ENCODE measurements around the gene APCDD1L. TPM values are rescaled to one million over a fixed set of nuclear protein-coding genes. Genes with fewer than 3 reads are reported as not detected.
"Not testable (repeated sequence)": the region's sequence is repeated elsewhere in the genome, so short reads cannot be mapped to it uniquely, and the experiment has no call there.

The APCDD1L gene
- total RNA-seq, 1 experiment from 2014 or later: not detected

DNA sequence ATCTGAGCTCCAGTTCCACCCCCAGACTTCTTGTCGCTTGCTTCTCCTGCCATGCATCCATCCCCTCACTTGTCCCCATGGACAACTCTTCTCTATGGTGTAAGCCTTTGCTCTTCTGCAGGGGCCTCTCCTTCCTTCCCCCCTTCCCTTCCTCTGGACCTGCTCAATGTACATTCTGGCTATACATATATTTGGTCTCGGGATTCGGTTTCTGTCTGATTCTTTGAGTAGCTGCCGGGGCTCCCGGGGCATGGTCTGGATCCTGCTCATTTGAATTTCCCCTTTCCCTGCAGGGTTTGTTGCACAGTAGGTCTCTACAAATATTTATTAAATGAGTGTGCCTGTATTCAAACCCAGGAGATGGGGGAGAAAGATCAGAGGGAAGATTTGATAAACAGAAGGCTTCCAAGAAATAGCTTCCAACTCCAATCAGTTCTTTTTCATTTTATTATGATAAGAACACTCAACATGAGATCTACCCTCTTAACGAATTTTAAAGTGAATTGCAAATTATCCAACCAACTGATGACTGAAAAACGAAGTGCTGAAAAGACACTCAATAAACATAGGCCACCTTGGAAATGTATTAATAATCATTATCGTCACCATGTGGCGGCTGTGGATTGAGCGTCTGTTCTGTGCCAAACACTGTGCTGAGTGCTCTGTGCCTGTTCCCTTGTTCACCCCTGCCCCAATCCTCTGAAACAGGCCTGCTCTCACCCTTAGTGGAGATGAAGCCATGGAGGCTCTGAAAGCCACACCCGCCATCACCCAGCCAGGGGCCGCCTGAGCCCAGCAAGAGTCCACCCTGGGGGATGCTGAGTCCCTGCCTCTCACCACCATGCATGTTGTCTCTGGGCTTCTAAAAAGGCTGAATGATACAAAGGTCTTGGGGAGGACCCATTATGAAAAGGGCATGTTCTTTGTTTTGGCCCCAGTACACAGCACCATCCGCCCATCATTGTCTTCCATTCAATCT is 34.3 kb upstream of the APCDD1L start:
- Histone ChIP-seq H3K36me3 (no peaks in the 10 kb centered on the region), H3K27me3 (peaks cover 17% of the 10 kb centered on the region), H3K27ac (no peak overlapping the region), H3K4me1 (peaks cover 13% of the 10 kb centered on the region; the same call in 1 of the 2 replicates), H3K9me3 (replicated peaks) (no peaks in the 10 kb centered on the region), H3K4me3 (no peak overlapping the region)
- DNase-seq: no peak

DNA sequence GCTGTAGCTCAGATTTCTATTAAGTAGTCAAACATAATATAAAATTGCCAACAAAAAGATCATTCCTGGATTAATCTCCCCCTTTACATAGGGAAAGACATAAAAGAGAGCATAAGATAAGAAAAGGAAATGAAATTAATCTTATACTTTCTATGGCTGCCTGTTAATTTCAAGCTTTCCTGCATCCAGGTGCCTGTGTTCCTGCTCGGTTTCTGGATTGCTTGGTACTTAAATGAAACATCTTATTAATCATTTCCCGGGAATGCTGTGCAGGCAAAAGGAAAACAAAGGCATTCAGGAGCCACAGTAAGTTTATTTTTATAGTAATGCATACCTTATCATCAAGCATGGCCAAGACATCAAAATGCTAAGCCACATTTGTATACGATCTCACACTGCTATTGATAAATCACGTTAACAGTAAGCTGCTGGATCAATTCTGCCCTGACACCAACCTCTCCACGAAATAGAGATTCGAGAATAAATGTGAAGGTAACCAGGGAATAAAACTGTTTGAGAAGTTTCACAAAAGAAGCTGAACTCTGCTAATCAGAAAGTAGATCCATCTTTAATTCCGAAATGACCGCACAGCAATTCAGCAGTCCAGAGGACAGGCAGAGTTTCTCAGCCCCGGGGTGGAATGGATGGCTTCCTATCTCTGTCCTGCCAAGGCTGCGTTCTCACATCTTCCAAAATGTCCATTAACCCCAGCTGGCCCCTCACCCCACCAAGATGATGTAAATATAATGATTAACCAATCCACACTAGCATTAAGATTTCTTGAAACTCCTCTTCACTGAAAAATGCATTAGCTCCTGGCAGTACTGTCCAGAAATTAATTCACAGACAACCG is 32.6 kb upstream of the APCDD1L start:
- H3K4me1 ChIP-seq: peaks cover 2% of the 10 kb centered on the region; the same call in 1 of the 2 replicates
- no peak for DNase-seq

DNA sequence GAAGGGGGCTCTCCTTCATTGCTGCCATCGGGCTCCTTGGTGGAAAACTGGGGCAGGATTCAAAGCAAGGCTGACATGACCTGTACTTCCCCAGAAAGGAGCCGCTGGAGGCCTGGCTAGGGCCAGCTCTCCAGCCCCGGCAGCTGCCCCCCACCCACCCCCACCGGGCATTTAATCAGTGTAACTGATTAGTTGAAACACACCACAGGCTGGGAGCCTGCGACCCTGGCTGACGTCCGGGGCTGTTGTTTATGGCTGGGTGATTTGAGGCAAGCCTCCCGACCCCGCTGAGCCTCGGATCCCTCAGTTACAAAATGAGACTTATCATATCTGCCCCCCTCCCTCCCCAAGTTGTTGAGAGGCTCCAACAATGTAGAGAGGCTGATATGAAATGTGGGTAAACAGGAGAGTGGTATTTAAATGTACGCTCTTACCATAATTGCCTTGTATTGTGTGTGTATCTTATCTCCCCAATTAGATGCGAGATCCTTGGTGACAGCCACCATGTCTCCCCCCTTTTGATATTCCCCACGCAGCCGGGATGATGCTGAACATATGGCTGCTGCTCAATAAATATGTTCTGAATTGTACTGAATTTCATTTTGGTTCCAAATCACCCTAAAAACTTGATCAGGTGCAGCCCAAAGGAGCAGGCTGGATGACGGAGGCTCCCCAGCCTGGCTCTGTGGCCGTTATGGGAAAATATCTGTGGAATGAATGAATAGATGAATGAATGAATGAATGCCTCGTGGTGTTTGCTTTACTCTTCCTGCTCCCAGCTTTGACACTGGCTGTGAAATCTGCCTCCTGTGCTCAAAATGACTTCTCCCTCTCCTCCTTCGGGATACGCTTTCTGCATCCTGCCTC is 31.8 kb upstream of the APCDD1L start:
- H3K4me1 ChIP-seq: peaks cover 2% of the 10 kb centered on the region; the same call in 1 of the 2 replicates
- H3K27me3 ChIP-seq: peaks cover 20% of the 10 kb centered on the region
- DNase-seq: no peak
- H3K36me3 ChIP-seq: no peaks in the 10 kb centered on the region
- no peak overlapping the region for H3K4me3 ChIP-seq
- H3K9me3 ChIP-seq (replicated peaks): no peaks in the 10 kb centered on the region
- H3K27ac ChIP-seq: no peak overlapping the region

More for the DNA sequence above, 32.6 kb upstream of the APCDD1L start:
- Histone ChIP-seq H3K27ac (no peak overlapping the region), H3K9me3 (replicated peaks) (no peaks in the 10 kb centered on the region), H3K27me3 (peaks cover 17% of the 10 kb centered on the region), H3K4me3 (no peak overlapping the region), H3K36me3 (no peaks in the 10 kb centered on the region)

DNA sequence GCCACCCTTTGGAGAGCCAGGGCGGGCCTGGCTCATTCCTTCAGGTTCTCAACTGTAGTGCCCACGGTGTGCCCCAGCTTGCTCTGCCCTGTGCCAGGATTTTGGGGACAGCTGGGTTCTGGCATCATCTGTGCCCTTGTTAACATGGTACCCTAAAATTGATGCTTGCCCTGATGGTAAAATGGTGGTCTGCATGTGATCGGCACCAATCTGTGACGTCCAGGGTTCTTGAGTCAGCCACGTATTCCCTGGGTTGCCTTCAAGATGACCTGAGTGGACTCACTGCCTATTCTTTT is 31.2 kb upstream of the APCDD1L start:
- Histone ChIP-seq H3K9me3 (replicated peaks) (no peaks in the 10 kb centered on the region), H3K4me3 (no peak overlapping the region), H3K36me3 (no peaks in the 10 kb centered on the region), H3K27me3 (peaks cover 20% of the 10 kb centered on the region), H3K27ac (no peak overlapping the region), H3K4me1 (peaks cover 2% of the 10 kb centered on the region; the same call in 1 of the 2 replicates)
- DNase-seq: no peak

DNA sequence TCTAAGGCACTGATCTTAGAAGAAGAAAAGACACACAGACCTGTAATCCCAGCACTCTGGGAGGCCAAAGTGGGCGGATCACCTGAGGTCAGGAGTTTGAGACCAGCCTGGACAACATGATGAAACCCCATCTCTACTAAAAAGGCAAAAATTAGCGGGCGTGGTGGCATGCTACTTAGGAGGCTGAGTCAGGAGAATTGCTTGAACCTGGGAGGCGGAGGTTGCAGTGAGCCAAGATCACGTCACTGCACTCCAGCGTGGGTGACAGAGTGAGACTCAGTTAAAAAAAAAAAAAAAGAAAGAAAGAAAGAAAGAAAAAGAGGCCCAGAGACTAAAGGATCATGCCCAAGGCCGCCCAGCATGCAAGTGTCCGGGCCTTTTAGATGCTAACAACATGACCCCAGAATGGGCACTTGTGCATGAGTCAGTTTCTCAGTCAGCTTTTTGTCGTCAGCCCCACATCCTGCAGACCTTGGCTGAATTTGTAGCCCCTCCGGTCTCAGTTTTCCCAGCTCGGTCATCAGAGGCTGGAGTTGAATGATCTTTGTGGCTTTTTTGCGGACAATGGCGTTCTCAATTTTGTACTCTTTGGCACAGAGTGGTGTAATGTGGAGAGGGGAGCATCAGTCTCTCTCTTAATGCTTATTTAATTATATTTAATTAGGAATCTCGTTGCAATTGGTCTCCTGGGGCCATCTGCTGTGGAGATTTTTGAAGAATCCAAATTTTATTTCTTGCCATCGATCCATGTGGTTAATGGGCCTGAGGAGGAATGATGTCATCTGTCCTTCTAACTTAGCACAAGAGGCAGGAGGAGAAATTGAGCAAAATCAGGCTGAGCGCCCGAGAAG is 30.6 kb upstream of the APCDD1L start:
- Histone ChIP-seq H3K9me3 (replicated peaks) (no peaks in the 10 kb centered on the region), H3K4me3 (no peak overlapping the region), H3K27me3 (peaks cover 20% of the 10 kb centered on the region), H3K27ac (no peak overlapping the region), H3K4me1 (peaks cover 2% of the 10 kb centered on the region; the same call in 1 of the 2 replicates), H3K36me3 (no peaks in the 10 kb centered on the region)
- DNase-seq: no peak

DNA sequence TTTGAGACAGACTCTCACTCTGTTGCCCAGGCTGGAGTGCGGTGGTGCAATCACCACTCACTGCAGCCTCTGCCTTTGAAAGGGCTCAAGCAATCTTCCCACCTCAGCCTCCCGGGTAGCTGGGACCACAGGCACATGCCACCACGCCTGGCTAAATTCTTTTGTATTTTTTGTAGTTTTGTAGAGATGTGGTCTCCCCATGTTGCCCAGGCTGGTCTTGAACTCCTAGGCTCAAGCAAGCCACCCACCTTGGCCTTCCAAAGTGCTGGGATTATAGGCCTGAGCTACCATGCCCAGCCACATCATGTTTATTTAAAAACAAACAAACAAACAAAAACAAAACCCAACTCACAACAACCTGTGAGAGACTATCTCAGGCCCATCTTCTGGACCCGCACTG is 29.7 kb upstream of the APCDD1L start:
- no peak overlapping the region for H3K27ac ChIP-seq
- no peaks in the 10 kb centered on the region for H3K9me3 ChIP-seq (replicated peaks)
- DNase-seq: no peak
- H3K36me3 ChIP-seq: no peaks in the 10 kb centered on the region
- H3K4me1 ChIP-seq: no peaks in the 10 kb centered on the region; the same call in 1 of the 2 replicates
- H3K4me3 ChIP-seq: no peak overlapping the region
- H3K27me3 ChIP-seq: peaks cover 15% of the 10 kb centered on the region

DNA sequence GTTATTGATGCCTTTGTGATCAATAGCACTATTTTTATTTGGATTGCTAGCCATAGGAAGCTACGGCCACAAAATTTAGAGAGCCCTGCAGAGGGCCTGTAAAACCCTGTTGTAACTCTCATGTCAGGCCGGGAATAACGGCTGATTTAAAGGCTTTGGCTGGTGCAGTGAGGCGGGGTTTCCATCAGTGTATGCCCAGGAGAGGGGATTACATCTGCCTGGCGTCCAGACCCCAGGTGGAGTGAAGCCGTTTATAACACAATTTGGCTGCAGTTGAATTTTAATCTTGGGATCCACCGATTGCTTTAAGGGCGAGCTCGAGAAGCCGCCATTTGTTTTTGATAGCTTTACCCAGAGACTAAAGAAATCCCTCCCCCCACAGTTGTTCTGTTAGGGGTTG is 29.1 kb upstream of the APCDD1L start:
- no peak for DNase-seq
- Histone ChIP-seq H3K9me3 (replicated peaks) (no peaks in the 10 kb centered on the region), H3K27ac (no peak overlapping the region), H3K36me3 (no peaks in the 10 kb centered on the region), H3K27me3 (peaks cover 14% of the 10 kb centered on the region), H3K4me1 (no peaks in the 10 kb centered on the region; the same call in 1 of the 2 replicates), H3K4me3 (no peak overlapping the region)

DNA sequence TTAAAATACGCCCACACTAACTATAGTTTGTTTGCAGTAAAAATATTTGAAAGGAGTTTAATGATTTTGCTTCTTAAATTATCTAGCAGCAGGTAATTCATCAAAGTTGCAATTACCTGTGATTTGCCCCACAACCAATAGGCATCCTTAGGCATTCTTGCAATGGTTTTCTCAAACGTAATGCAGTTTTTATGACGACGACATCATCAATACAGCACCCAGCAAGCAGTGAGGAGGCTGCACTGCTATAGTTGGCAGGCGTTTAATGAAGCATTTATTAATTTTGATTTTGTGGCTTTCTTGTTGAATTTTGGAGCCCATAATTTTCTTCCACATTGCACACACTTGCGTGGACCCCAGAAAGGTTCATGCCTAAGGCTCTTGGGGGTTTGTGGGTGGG is 28.1 kb upstream of the APCDD1L start:
- H3K27me3 ChIP-seq: peaks cover 14% of the 10 kb centered on the region

DNA sequence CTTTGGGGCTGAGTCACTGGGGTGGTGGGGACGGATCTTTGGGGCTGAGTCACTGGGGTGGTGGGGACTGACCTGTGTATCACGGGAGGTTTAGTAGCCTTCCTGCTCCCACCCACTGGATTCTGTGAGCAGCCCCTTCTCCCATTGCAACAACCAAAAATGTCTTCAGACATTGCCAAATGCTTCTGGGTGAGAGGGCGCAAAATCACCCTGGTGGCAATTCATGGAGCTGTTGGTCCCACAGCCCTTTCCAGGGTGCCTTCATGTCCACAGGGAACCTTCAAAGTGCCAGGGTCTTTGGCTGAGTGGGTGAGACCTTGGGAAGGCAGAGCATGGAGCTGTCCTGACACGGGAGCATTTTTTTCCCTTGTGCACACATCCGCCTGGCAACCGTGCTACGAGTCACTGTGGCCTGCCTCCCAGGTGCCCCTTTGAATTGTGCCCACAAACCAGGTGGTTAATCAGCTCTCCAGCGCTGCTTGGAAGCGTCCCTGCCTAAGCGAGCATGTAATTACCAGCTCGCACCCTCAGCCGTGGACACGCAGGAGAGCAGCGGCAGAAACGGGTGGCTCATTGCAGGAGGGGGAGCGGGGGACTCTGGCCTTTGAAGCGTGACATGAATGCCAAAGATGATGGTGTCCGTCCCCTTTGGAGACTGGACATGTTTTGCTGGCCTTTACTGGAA is 27.4 kb upstream of the APCDD1L start:
- H3K36me3 ChIP-seq: no peaks in the 10 kb centered on the region
- H3K9me3 ChIP-seq (replicated peaks): no peaks in the 10 kb centered on the region
- peaks cover 14% of the 10 kb centered on the region for H3K27me3 ChIP-seq
- H3K27ac ChIP-seq: no peak overlapping the region
- DNase-seq: no peak
- H3K4me3 ChIP-seq: no peak overlapping the region
- H3K4me1 ChIP-seq: no peaks in the 10 kb centered on the region; the same call in 1 of the 2 replicates

More for the DNA sequence above, 28.1 kb upstream of the APCDD1L start:
- Histone ChIP-seq H3K36me3 (no peaks in the 10 kb centered on the region), H3K27ac (no peak overlapping the region), H3K4me3 (no peak overlapping the region), H3K9me3 (replicated peaks) (no peaks in the 10 kb centered on the region), H3K4me1 (no peaks in the 10 kb centered on the region; the same call in 1 of the 2 replicates)
- DNase-seq: no peak

DNA sequence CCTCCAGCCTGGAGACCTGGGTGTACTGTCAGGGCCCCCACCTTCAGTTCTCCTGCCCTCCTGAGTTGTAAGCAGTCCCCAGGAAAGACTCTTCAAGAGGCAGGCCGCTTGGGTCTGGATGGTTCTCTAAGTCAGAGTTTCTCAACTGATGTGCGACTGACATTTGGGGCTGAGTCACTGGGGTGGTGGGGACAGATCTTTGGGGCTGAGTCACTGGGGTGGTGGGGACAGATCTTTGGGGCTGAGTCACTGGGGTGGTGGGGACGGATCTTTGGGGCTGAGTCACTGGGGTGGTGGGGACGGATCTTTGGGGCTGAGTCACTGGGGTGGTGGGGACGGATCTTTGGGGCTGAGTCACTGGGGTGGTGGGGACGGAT is 26.8 kb upstream of the APCDD1L start:
- not testable (repeated sequence) for DNase-seq; H3K4me1 ChIP-seq; H3K4me3 ChIP-seq; H3K27ac ChIP-seq; H3K36me3 ChIP-seq; H3K9me3 ChIP-seq (replicated peaks)
- peaks cover 12% of the 10 kb centered on the region for H3K27me3 ChIP-seq

DNA sequence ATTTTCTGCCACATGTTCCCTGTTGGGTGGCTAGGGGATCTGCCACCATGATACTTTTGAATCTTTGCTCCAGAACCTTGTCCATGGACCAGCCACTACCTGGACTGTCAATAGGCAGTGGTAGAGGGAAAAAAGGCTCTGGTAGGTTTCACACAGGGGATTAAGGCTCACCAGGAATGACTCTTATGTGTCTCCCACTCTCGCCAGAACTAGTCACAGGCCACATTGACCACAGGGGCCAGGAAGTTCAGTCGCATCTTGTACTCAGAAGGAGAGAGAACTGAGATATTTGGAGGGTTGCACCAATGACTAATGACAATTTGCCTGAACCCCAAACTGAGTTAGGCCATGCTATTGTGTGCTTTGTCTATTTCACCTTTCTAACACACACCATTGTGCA is 23.6 kb upstream of the APCDD1L start:
- H3K4me1 ChIP-seq: no peaks in the 10 kb centered on the region
- no peak overlapping the region for H3K4me3 ChIP-seq
- DNase-seq: no peak
- H3K9me3 ChIP-seq (replicated peaks): peaks cover 4% of the 10 kb centered on the region; the same call in 1 of the 2 replicates
- H3K27ac ChIP-seq: no peak overlapping the region
- no peaks in the 10 kb centered on the region for H3K36me3 ChIP-seq
- H3K27me3 ChIP-seq: 0 out of 2 replicates have a peak, but pooled peaks cover 3% of the 10 kb centered on the region

DNA sequence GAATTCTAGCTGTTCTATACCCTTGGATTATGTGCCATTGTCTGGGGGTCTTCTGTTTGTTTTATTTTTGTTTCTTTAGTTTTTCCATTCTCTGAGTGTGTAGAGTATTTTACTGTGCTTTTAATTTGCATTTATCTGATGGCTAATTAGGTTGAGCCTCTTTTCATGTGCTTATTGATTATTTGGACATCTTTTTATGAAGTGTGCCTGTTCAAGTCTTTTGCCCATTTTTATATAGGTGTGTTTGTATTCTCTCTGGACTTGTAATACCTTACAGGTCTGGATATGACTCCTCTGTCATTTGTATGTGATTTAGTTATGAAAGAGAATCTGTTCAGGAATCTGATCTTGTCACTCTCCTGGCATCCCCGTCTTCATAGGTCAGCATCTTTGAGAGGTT is 22.6 kb upstream of the APCDD1L start:
- Histone ChIP-seq H3K27ac (no peak overlapping the region), H3K4me3 (no peak overlapping the region), H3K27me3 (0 out of 2 replicates have a peak, but pooled peaks cover 3% of the 10 kb centered on the region), H3K4me1 (no peaks in the 10 kb centered on the region), H3K9me3 (replicated peaks) (peaks cover 4% of the 10 kb centered on the region; the same call in 1 of the 2 replicates), H3K36me3 (no peaks in the 10 kb centered on the region)
- no peak for DNase-seq

DNA sequence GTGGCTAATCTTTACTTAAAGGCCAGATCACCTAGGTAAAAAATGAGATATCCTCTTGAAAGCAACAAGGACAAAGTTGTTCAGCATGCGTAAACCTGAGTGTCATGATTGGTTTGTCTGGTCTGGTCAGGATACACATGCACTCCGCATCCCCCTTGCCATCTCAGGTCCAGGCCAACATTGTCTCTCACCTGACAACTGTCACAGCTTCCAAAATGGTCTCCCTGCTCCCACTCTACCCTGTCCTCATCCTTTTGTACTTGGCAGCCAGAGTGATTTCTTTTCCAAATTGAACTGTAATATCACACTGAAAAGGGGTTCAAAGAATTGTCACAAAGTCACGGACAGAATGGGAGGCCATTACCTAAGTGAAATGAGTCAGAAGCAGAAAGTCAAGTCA is 21.1 kb upstream of the APCDD1L start:
- peaks cover 11% of the 10 kb centered on the region for H3K9me3 ChIP-seq (replicated peaks)

More for the DNA sequence above, 21.1 kb upstream of the APCDD1L start:
- DNase-seq: no peak
- H3K36me3 ChIP-seq: no peaks in the 10 kb centered on the region
- H3K27me3 ChIP-seq: no peaks in the 10 kb centered on the region
- no peak overlapping the region for H3K4me3 ChIP-seq
- H3K27ac ChIP-seq: no peak overlapping the region
- H3K4me1 ChIP-seq: no peaks in the 10 kb centered on the region
